HG03095 (cell line): ENCODE data around the gene CCR4.
"Not testable (repeated sequence)": the region's sequence is repeated elsewhere in the genome, so short reads cannot be mapped to it uniquely, and the experiment has no call there.

Source experiments
- ATAC-seq: cut with Tn5 transposase; IDR thresholded peaks from one replicate; pipeline ENCODE4 v1.9.1; 2021; ENCODE audit warnings: moderate library complexity; ENCODE audit not compliant: unreplicated experiment

The CCR4 gene

GRCh38 chr3:32950516-32950915 is 928 bp upstream of the CCR4 start:
- ATAC-seq = no peak

GRCh38 chr3:32952369-32953077 is 1.1 kb downstream of the CCR4 start:
- no peak for ATAC-seq

- ATAC-seq = no peak
Measured at GRCh38 chr3:32954506-32954905, 3.1 kb downstream of the CCR4 start.

GRCh38 chr3:32956750-32957570 is 5.5 kb downstream of the CCR4 start:
- no peak for ATAC-seq

- ATAC-seq = no peak
Measured at GRCh38 chr3:32958509-32958908, 7.1 kb downstream of the CCR4 start.

- no peak for ATAC-seq
Measured at GRCh38 chr3:32959371-32959770, 7.9 kb downstream of the CCR4 start.

GRCh38 chr3:32960404-32961170 is 9.1 kb downstream of the CCR4 start:
- ATAC-seq = peak; percentile 66

GRCh38 chr3:32961189-32961715 is 9.8 kb downstream of the CCR4 start:
- ATAC-seq = no peak

GRCh38 chr3:32963871-32964270 is 12.4 kb downstream of the CCR4 start:
- ATAC-seq = no peak

- not testable (repeated sequence) for ATAC-seq
Measured at GRCh38 chr3:32964781-32965180, 13.3 kb downstream of the CCR4 start.

- ATAC-seq = not testable (repeated sequence)
Measured at GRCh38 chr3:32965617-32966213, 14.3 kb downstream of the CCR4 start.

GRCh38 chr3:32966627-32967026 is 15.2 kb downstream of the CCR4 start:
- not testable (repeated sequence) for ATAC-seq

GRCh38 chr3:32968166-32968919 is 16.9 kb downstream of the CCR4 start:
- no peak for ATAC-seq

GRCh38 chr3:32968920-32969389 is 17.5 kb downstream of the CCR4 start:
- ATAC-seq = no peak

GRCh38 chr3:32969656-32970055 is 18.2 kb downstream of the CCR4 start:
- ATAC-seq = no peak

GRCh38 chr3:32971291-32971690 is 19.8 kb downstream of the CCR4 start:
- ATAC-seq = not testable (repeated sequence)

- no peak for ATAC-seq
Measured at GRCh38 chr3:32972482-32973146, 21.2 kb downstream of the CCR4 start.

- ATAC-seq = peak; percentile 98
Measured at GRCh38 chr3:32973982-32974381, 22.5 kb downstream of the CCR4 start.

- ATAC-seq = no peak
Measured at GRCh38 chr3:32975891-32976595, 24.6 kb downstream of the CCR4 start.
